A549 (cell line): ENCODE measurements around the gene NCOA5. TPM values are rescaled to one million over a fixed set of nuclear protein-coding genes. Genes with fewer than 3 reads are reported as not detected.

Experiments used
- ATAC-seq, 2 experiments: fragments of 200-7000 bp in 1 of 2; fragments of >200 bp in 1 of 2; cut with Nextera tagmentation in 1 of 2; cut with Tn5 transposase in 1 of 2; 3 replicates each; pipeline versions ENCODE4 v1.8.0 to v1.9.1; 2018 to 2020; ENCODE audit warnings: mild to moderate bottlenecking in 1 of 2, moderate library complexity in 1 of 2
- CTCF ChIA-PET: fragments of 300-600 bp; sonication (Branson Sonifier 250); formaldehyde crosslinking; extraction: SDS; loops from one replicate; lab custom pipeline; 2021; ENCODE audit warnings: antibody characterized with exemption, inconsistent platforms; lab: Yijun Ruan, JAX
- POLR2A ChIA-PET: fragments of 350-600 bp; formaldehyde crosslinking; extraction: SDS; loops from one replicate; lab custom pipeline; 2021; ENCODE audit warnings: antibody characterized with exemption, inconsistent platforms; lab: Yijun Ruan, JAX
- DNase-seq, 2 experiments: peaks; one replicate each; pipeline versions ENCODE4 v3.0.0 to v3.0.0-alpha.2; 2011 to 2016; ENCODE audit warnings: low read depth in 1 of 2, low spot score in 1 of 2
- FAIRE-seq: peaks from 2 replicates; lab custom pipeline; 2011; peaks lifted over from hg19 to GRCh38; lab: Jason Lieb, UNC
- H3K27ac ChIP-seq, 2 experiments: fragments of >200 bp; sonication (Bioruptor Twin); formaldehyde crosslinking; 3 replicates each; pipeline ENCODE4 v1.5.1; 2016 to 2017
- H3K4me1 ChIP-seq: fragments of >200 bp; sonication (Bioruptor Twin); formaldehyde crosslinking; 3 replicates; pipeline ENCODE4 v1.6.1; 2016
- H3K4me2 ChIP-seq: fragments of >200 bp; sonication (Bioruptor Twin); formaldehyde crosslinking; 3 replicates; pipeline ENCODE4 v1.6.1; 2016
- H3K4me3 ChIP-seq: fragments of >200 bp; sonication (Bioruptor Twin); formaldehyde crosslinking; 3 replicates; pipeline ENCODE4 v1.5.1; 2016
- H3K9me3 ChIP-seq: fragments of >200 bp; sonication (Bioruptor Twin); formaldehyde crosslinking; 3 replicates; pipeline ENCODE4 v1.6.1; 2016
- CHD2 ChIP-seq: fragments of 150-350 bp; IDR thresholded peaks from 2 replicates; pipeline ENCODE4 v1.6.1; 2014; ENCODE audit warnings: low read length; ENCODE audit not compliant: partially characterized antibody
- CHD4 ChIP-seq: fragments of 200-600 bp; sonication (generic); IDR thresholded peaks from 2 replicates; pipeline ENCODE4 v1.6.1; 2016; ENCODE audit warnings: antibody characterized with exemption, mild to moderate bottlenecking, borderline replicate concordance
- EHF ChIP-seq: fragments of 250-450 bp; sonication (Bioruptor Pico); IDR thresholded peaks from 2 replicates; pipeline ENCODE4 v1.5.0; 2020; ENCODE audit warnings: mild to moderate bottlenecking
- EP300 ChIP-seq, 2 experiments: fragments of >200 bp; sonication (Bioruptor Twin); formaldehyde crosslinking; IDR thresholded peaks; 2 replicates in 1 of 2; 3 replicates in 1 of 2; pipeline ENCODE4 v1.6.1; 2016 to 2017
- FOSL2 ChIP-seq, 2 experiments: fragments of 450-650 bp in 1 of 2; fragments of >200 bp in 1 of 2; sonication (Bioruptor Twin) in 1 of 2; formaldehyde crosslinking; IDR thresholded peaks; 2 replicates each; pipeline versions ENCODE4 v1.5.0 to v1.6.1; 2016 to 2020; ENCODE audit warnings: mild to moderate bottlenecking in 1 of 2, moderate library complexity in 1 of 2
- GATA3 ChIP-seq: IDR thresholded peaks from 2 replicates; pipeline ENCODE4 v1.6.1; 2012; ENCODE audit warnings: borderline replicate concordance
- HES2 ChIP-seq: fragments of >200 bp; sonication (Bioruptor Twin); formaldehyde crosslinking; IDR thresholded peaks from 2 replicates; pipeline ENCODE4 v1.6.1; 2016
- HEYL ChIP-seq: fragments of 250-450 bp; sonication (Bioruptor Pico); IDR thresholded peaks from 2 replicates; pipeline ENCODE4 v1.8.0; 2021; ENCODE audit warnings: mild to moderate bottlenecking, moderate library complexity
- HMGXB4 ChIP-seq: fragments of 250-450 bp; sonication (Bioruptor Pico); IDR thresholded peaks from 2 replicates; pipeline ENCODE4 v1.5.0; 2021; ENCODE audit warnings: mild to moderate bottlenecking, moderate library complexity, borderline replicate concordance
- HOXA7 ChIP-seq: fragments of 250-450 bp; sonication (Bioruptor Pico); IDR thresholded peaks from 2 replicates; pipeline ENCODE4 v1.5.0; 2020; ENCODE audit warnings: mild to moderate bottlenecking, moderate library complexity
- HOXB13 ChIP-seq: fragments of 250-450 bp; sonication (Bioruptor Pico); IDR thresholded peaks from 2 replicates; pipeline ENCODE4 v1.5.0; 2020; ENCODE audit warnings: low read depth, mild to moderate bottlenecking, moderate library complexity
- JUNB ChIP-seq: fragments of >200 bp; sonication (Bioruptor Twin); formaldehyde crosslinking; IDR thresholded peaks from 2 replicates; pipeline ENCODE4 v1.6.1; 2016
- MAZ ChIP-seq: fragments of 150-350 bp; IDR thresholded peaks from 2 replicates; pipeline ENCODE4 v1.6.1; 2014; ENCODE audit warnings: antibody characterized with exemption, low read depth, low read length, borderline replicate concordance
- NR3C1 ChIP-seq: fragments of >200 bp; sonication (Bioruptor Twin); formaldehyde crosslinking; IDR thresholded peaks from 3 replicates; pipeline ENCODE4 v1.6.1; 2017
- PBX3 ChIP-seq: IDR thresholded peaks from 2 replicates; pipeline ENCODE4 v1.6.1; 2012
- PHF8 ChIP-seq: fragments of 200-600 bp; sonication (generic); IDR thresholded peaks from 2 replicates; pipeline ENCODE4 v1.6.1; 2016; ENCODE audit warnings: low read depth, mild to moderate bottlenecking, antibody characterized with exemption, moderate library complexity, borderline replicate concordance
- POLR2A ChIP-seq: IDR thresholded peaks from 2 replicates; pipeline ENCODE4 v1.6.1; 2012; ENCODE audit warnings: mild to moderate bottlenecking, low read length
- RARB ChIP-seq: fragments of 250-450 bp; sonication (Bioruptor Pico); IDR thresholded peaks from 2 replicates; pipeline ENCODE4 v1.8.0; 2021; ENCODE audit warnings: mild to moderate bottlenecking, moderate library complexity
- RCOR1 ChIP-seq: fragments of 150-350 bp; IDR thresholded peaks from 2 replicates; pipeline ENCODE4 v1.6.1; 2014; ENCODE audit warnings: antibody characterized with exemption, low read length, low read depth
- REST ChIP-seq: fragments of 200-600 bp; sonication (generic); IDR thresholded peaks from 2 replicates; pipeline ENCODE4 v1.6.1; 2016; ENCODE audit warnings: antibody characterized with exemption, mild to moderate bottlenecking, moderate library complexity
- RFX5 ChIP-seq: fragments of 450-650 bp; IDR thresholded peaks from 2 replicates; pipeline ENCODE4 v1.7.1; 2014; ENCODE audit warnings: antibody characterized with exemption, mild to moderate bottlenecking, moderate library complexity
- SMC3 ChIP-seq: fragments of >200 bp; sonication (Bioruptor Twin); formaldehyde crosslinking; IDR thresholded peaks from 3 replicates; pipeline ENCODE4 v1.6.1; 2018; ENCODE audit warnings: inconsistent platforms
- TFCP2L1 ChIP-seq: fragments of 250-450 bp; sonication (Bioruptor Pico); IDR thresholded peaks from 2 replicates; pipeline ENCODE4 v1.5.0; 2021; ENCODE audit warnings: mild to moderate bottlenecking
- ZC3H11A ChIP-seq: fragments of 450-650 bp; IDR thresholded peaks from 2 replicates; pipeline ENCODE4 v1.6.1; 2014; ENCODE audit warnings: antibody characterized with exemption, mild to moderate bottlenecking
- ZNF302 ChIP-seq: fragments of 250-450 bp; sonication (Bioruptor Pico); IDR thresholded peaks from 2 replicates; pipeline ENCODE4 v1.9.0; 2021; ENCODE audit warnings: inconsistent platforms, mild to moderate bottlenecking, moderate library complexity
- ZSCAN20 ChIP-seq: fragments of 250-450 bp; sonication (Bioruptor Pico); IDR thresholded peaks from 2 replicates; pipeline ENCODE4 v1.8.0; 2022; ENCODE audit warnings: mild to moderate bottlenecking, moderate library complexity
- WGBS: methylation state at CpG from one replicate; pipeline ENCODE4 v1.1.6; 2017; ENCODE audit errors: missing lambda C conversion rate; 5-methylcytosine and 5-hydroxymethylcytosine counted together
- polyA plus RNA-seq, 4 experiments: library from polyadenylated mRNA; depleted of rRNA in 3 of 4; stranded (reverse); fragments of >200 nt; fragmentation: RNase III in 1 of 4; extraction: RNeasy Plus Mini Kit Qiagen cat#74134 plus additional on column Dnase treatment in 1 of 4; gene quantifications; 2 replicates in 3 of 4; 3 replicates in 1 of 4; pipeline ENCODE4 v1.2.3, GENCODE V29; 2011 to 2017

Gene NCOA5
- polyA plus RNA-seq, 2 of the 4 experiments (the other 2 are of a cell fraction) = 27.2 to 28.0 TPM

- no peak for TF ChIP-seq REST
- TF ChIP-seq HEYL = no peak
- TF ChIP-seq HOXB13 (CRISPR knock-in tag) = no peak
- no peak for TF ChIP-seq MAZ
- TF ChIP-seq CHD2 = no peak
- no peak for TF ChIP-seq HES2
- TF ChIP-seq CHD4 = no peak
- TF ChIP-seq FOSL2 (IDR thresholded peaks at IDR 0.05) = no peak
- TF ChIP-seq FOSL2 (CRISPR knock-in tag; IDR thresholded peaks at IDR 0.05) = no peak
- no peak for TF ChIP-seq PBX3
- TF ChIP-seq EHF = no peak
- no peak for TF ChIP-seq PHF8
- TF ChIP-seq RFX5 = no peak
- TF ChIP-seq ZSCAN20 (CRISPR knock-in tag) = no peak
- no peak for TF ChIP-seq GATA3
- no peak for TF ChIP-seq JUNB
- TF ChIP-seq ZC3H11A = no peak
- TF ChIP-seq NR3C1 = no peak
- WGBS = 39% methylated on average over 8 of the region's 8 CpGs
- Histone ChIP-seq H3K4me2 (no peak overlapping the region), H3K4me3 (no peak overlapping the region), H3K4me1 (peaks cover 8% of the 10 kb centered on the region; the same call in 2 of the 3 replicates), H3K9me3 (no peaks in the 10 kb centered on the region), H3K27ac (no peak overlapping the region)
- CTCF ChIA-PET = interaction anchor here (1.0 kb wide), 1 partner anchor 10 kb away, joined by 4 read pairs; no protein-coding TSS in a partner anchor
- ATAC-seq (no peak), DNase-seq (no peak), FAIRE-seq (no peak)
- POLR2A ChIA-PET = no interaction called here
Measured at GRCh38 chr20:46047821-46048220, 41.9 kb downstream of the NCOA5 start.

GRCh38 chr20:46046588-46047310 lies 43.0 kb downstream of the NCOA5 start:
- FAIRE-seq = no peak
- 26% methylated on average over 8 of the region's 8 CpGs for WGBS
- no peaks in the 10 kb centered on the region for H3K9me3 ChIP-seq
- no peak for TF ChIP-seq POLR2A
- TF ChIP-seq ZNF302 = no peak
- TF ChIP-seq, all 56 proteins: peak for 0
- no peak overlapping the region for H3K27ac ChIP-seq
- no peak overlapping the region for H3K4me3 ChIP-seq
- CTCF ChIA-PET = no interaction called here
- DNase-seq (no peak), ATAC-seq (no peak)
- POLR2A ChIA-PET = no interaction called here
- H3K4me2 ChIP-seq = no peak overlapping the region
- peaks cover 2% of the 10 kb centered on the region; the same call in 2 of the 3 replicates for H3K4me1 ChIP-seq

- Histone ChIP-seq H3K4me2 (no peak overlapping the region), H3K27ac (no peak overlapping the region), H3K9me3 (no peaks in the 10 kb centered on the region), H3K4me3 (no peak overlapping the region), H3K4me1 (no peaks in the 10 kb centered on the region)
- DNase-seq = no peak
- FAIRE-seq = no peak
- ChIA-PET CTCF (interaction anchor here (0.6 kb wide), 1 partner anchor 34 kb away, joined by 3 read pairs; no protein-coding TSS in a partner anchor), POLR2A (no interaction called here)
- WGBS = 19% methylated on average over 2 of the region's 6 CpGs
- no peak for ATAC-seq
- TF ChIP-seq TFCP2L1 (CRISPR knock-in tag) (no peak), RCOR1 (no peak), SMC3 (no peak), ZNF302 (no peak), HOXA7 (CRISPR knock-in tag) (no peak), HMGXB4 (CRISPR knock-in tag) (no peak), RARB (CRISPR knock-in tag) (no peak), PBX3 (no peak), EP300 (IDR thresholded peaks at IDR 0.05) (no peak)
Measured at GRCh38 chr20:46044896-46045295, 44.9 kb downstream of the NCOA5 start.
